WTC11 (cell line): Measurements from ENCODE around the gene METRNL.

ENCODE experiments used
- ATF6 ChIP-seq: sonication (generic); formaldehyde crosslinking; IDR thresholded peaks from 2 replicates; pipeline ENCODE4 v1.8.1; 2023; ENCODE audit warnings: mild to moderate bottlenecking, missing genetic modification reagents
- CTCF ChIP-seq: fragments of 200-600 bp; IDR thresholded peaks from 2 replicates; pipeline ENCODE4 v1.8.0; 2022; ENCODE audit warnings: antibody characterized with exemption
- E2F5 ChIP-seq: sonication (generic); formaldehyde crosslinking; IDR thresholded peaks from 2 replicates; pipeline ENCODE4 v1.8.1; 2022; ENCODE audit warnings: mild to moderate bottlenecking, moderate library complexity, missing genetic modification reagents
- FOXP4 ChIP-seq: sonication (generic); formaldehyde crosslinking; IDR thresholded peaks from 2 replicates; pipeline ENCODE4 v1.8.0; 2022; ENCODE audit warnings: mild to moderate bottlenecking, missing genetic modification reagents
- GTF2I ChIP-seq: fragments of 250-450 bp; sonication (Bioruptor Pico); conservative IDR thresholded peaks from 2 replicates; pipeline ENCODE4 v1.4.0; 2021; ENCODE audit warnings: mild to moderate bottlenecking
- JUN ChIP-seq: sonication (generic); formaldehyde crosslinking; IDR thresholded peaks from 2 replicates; pipeline ENCODE4 v1.8.0; 2023; ENCODE audit warnings: mild to moderate bottlenecking, missing genetic modification reagents
- NFYB ChIP-seq: sonication (generic); formaldehyde crosslinking; conservative IDR thresholded peaks from 2 replicates; pipeline ENCODE4 v1.8.0; 2022; ENCODE audit warnings: low read depth, missing genetic modification reagents
- NR2C2 ChIP-seq: sonication (generic); formaldehyde crosslinking; IDR thresholded peaks from 2 replicates; pipeline ENCODE4 v1.8.0; 2022; ENCODE audit warnings: mild to moderate bottlenecking, missing genetic modification reagents
- RELA ChIP-seq: sonication (generic); formaldehyde crosslinking; IDR thresholded peaks from 2 replicates; pipeline ENCODE4 v1.8.1; 2022; ENCODE audit warnings: missing genetic modification reagents, mild to moderate bottlenecking, borderline replicate concordance
- SP1 ChIP-seq: sonication (generic); formaldehyde crosslinking; conservative IDR thresholded peaks from 2 replicates; pipeline ENCODE4 v1.8.1; 2022; ENCODE audit warnings: missing genetic modification reagents
- STAT6 ChIP-seq: sonication (generic); formaldehyde crosslinking; conservative IDR thresholded peaks from 2 replicates; pipeline ENCODE4 v1.8.1; 2023; ENCODE audit warnings: mild to moderate bottlenecking, low read depth, missing genetic modification reagents, moderate library complexity
- USF2 ChIP-seq: sonication (generic); formaldehyde crosslinking; IDR thresholded peaks from 2 replicates; pipeline ENCODE4 v1.8.1; 2023; ENCODE audit warnings: mild to moderate bottlenecking, missing genetic modification reagents, moderate library complexity
- ZNF121 ChIP-seq: sonication (generic); formaldehyde crosslinking; IDR thresholded peaks from 2 replicates; pipeline ENCODE4 v1.8.0; 2023; ENCODE audit warnings: missing genetic modification reagents
- ZNF138 ChIP-seq: sonication (generic); formaldehyde crosslinking; conservative IDR thresholded peaks from 2 replicates; pipeline ENCODE4 v1.8.1; 2022; ENCODE audit warnings: mild to moderate bottlenecking, moderate library complexity, missing genetic modification reagents

- TF ChIP-seq RELA (no peak), SP1 (CRISPR knock-in tag) (no peak), CTCF (no peak), GTF2I (CRISPR knock-in tag) (no peak), STAT6 (no peak), ATF6 (CRISPR knock-in tag) (no peak), JUN (CRISPR knock-in tag) (no peak), E2F5 (CRISPR knock-in tag) (no peak), FOXP4 (CRISPR knock-in tag) (no peak), NR2C2 (CRISPR knock-in tag) (no peak), ZNF138 (no peak), NFYB (CRISPR knock-in tag) (no peak), USF2 (CRISPR knock-in tag) (no peak), ZNF121 (no peak)
Observed at GRCh38 chr17:83067718-83068261, 11.6 kb upstream of the METRNL start.
